SJCRH30 (cell line): Measurements from ENCODE around the gene TJAP1. TPM values are rescaled to one million over a fixed set of nuclear protein-coding genes. Genes with fewer than 3 reads are reported as not detected.

ENCODE experiments used
- DNase-seq, 2 experiments: peaks; one replicate each; pipeline ENCODE4 v3.0.0-alpha.2; 2015 to 2020
- H3K27ac ChIP-seq: fragments of 250-450 bp; sonication (Bioruptor Pico); 2 replicates; pipeline ENCODE4 v1.5.1; 2020; ENCODE audit warnings: mild to moderate bottlenecking, moderate library complexity
- H3K27me3 ChIP-seq: fragments of 250-450 bp; sonication (Bioruptor Pico); 2 replicates; pipeline ENCODE4 v1.5.1; 2020; ENCODE audit warnings: mild to moderate bottlenecking, moderate library complexity
- H3K36me3 ChIP-seq: fragments of 250-450 bp; sonication (Bioruptor Pico); 2 replicates; pipeline ENCODE4 v1.5.1; 2020; ENCODE audit warnings: mild to moderate bottlenecking, moderate library complexity
- H3K4me1 ChIP-seq: fragments of 250-450 bp; sonication (Bioruptor Pico); 2 replicates; pipeline ENCODE4 v1.5.1; 2020; ENCODE audit warnings: mild to moderate bottlenecking, moderate library complexity
- H3K4me3 ChIP-seq: fragments of 250-450 bp; sonication (Bioruptor Pico); 2 replicates; pipeline ENCODE4 v1.5.1; 2020; ENCODE audit warnings: mild to moderate bottlenecking, moderate library complexity
- H3K9me3 ChIP-seq: fragments of 250-450 bp; sonication (Bioruptor Pico); replicated peaks from 2 replicates; pipeline ENCODE4 v1.5.1; 2020; ENCODE audit warnings: mild to moderate bottlenecking, moderate library complexity
- total RNA-seq: library from RNA; depleted of rRNA; stranded (reverse); fragments of >200 nt; shearing (Covaris generic); gene quantifications from 2 replicates; pipeline ENCODE4 v1.2.3, GENCODE V29; 2014

TJAP1 gene
- total RNA-seq, 1 experiment from 2014 or later, result 38.8 TPM

GRCh38 chr6:43481591-43482236 is 4.3 kb downstream of the TJAP1 start:
- Histone ChIP-seq H3K36me3 (no peaks in the 10 kb centered on the region; the same call in 1 of the 2 replicates), H3K4me1 (peaks cover 10% of the 10 kb centered on the region; the same call in 1 of the 2 replicates), H3K27ac (no peak overlapping the region), H3K4me3 (no peak overlapping the region), H3K27me3 (no peaks in the 10 kb centered on the region), H3K9me3 (no peaks in the 10 kb centered on the region)
- DNase-seq, result no peak

GRCh38 chr6:43488667-43489276 is 11.4 kb downstream of the TJAP1 start:
- Histone ChIP-seq H3K27ac (peak overlapping the region; percentile 89), H3K4me3 (no peak overlapping the region), H3K4me1 (peaks cover 36% of the 10 kb centered on the region), H3K36me3 (no peaks in the 10 kb centered on the region), H3K9me3 (no peaks in the 10 kb centered on the region), H3K27me3 (no peaks in the 10 kb centered on the region)
- DNase-seq, result no peak

- H3K27ac ChIP-seq, result peak overlapping the region; percentile 89
- peak; percentile 93 to 95 for DNase-seq
- no peaks in the 10 kb centered on the region for H3K9me3 ChIP-seq
- peaks cover 41% of the 10 kb centered on the region for H3K4me1 ChIP-seq
- no peaks in the 10 kb centered on the region for H3K27me3 ChIP-seq
- H3K36me3 ChIP-seq, result no peaks in the 10 kb centered on the region
- H3K4me3 ChIP-seq, result no peak overlapping the region
Observed at GRCh38 chr6:43489277-43490072, 12.1 kb downstream of the TJAP1 start.

GRCh38 chr6:43490523-43490939 is 13.2 kb downstream of the TJAP1 start:
- Histone ChIP-seq H3K27ac (no peak overlapping the region; the same call in 1 of the 2 replicates), H3K27me3 (no peaks in the 10 kb centered on the region), H3K4me1 (peaks cover 41% of the 10 kb centered on the region), H3K9me3 (no peaks in the 10 kb centered on the region), H3K36me3 (no peaks in the 10 kb centered on the region), H3K4me3 (no peak overlapping the region)
- DNase-seq, result no peak

GRCh38 chr6:43491750-43492661 is 14.6 kb downstream of the TJAP1 start:
- H3K27me3 ChIP-seq, result no peaks in the 10 kb centered on the region
- peak; percentile 89 to 92 for DNase-seq
- H3K4me1 ChIP-seq, result peaks cover 46% of the 10 kb centered on the region
- H3K9me3 ChIP-seq, result no peaks in the 10 kb centered on the region
- peak overlapping the region; percentile 15 for H3K4me3 ChIP-seq
- H3K27ac ChIP-seq, result peak overlapping the region; percentile 62
- no peaks in the 10 kb centered on the region for H3K36me3 ChIP-seq

- DNase-seq, result peak; percentile 73 to 80
- Histone ChIP-seq H3K27ac (peak overlapping the region; percentile 62), H3K36me3 (no peaks in the 10 kb centered on the region), H3K4me1 (peaks cover 52% of the 10 kb centered on the region), H3K27me3 (no peaks in the 10 kb centered on the region), H3K9me3 (no peaks in the 10 kb centered on the region), H3K4me3 (peak overlapping the region; percentile 15)
Observed at GRCh38 chr6:43492673-43493072, 15.3 kb downstream of the TJAP1 start.

- Histone ChIP-seq H3K27me3 (no peaks in the 10 kb centered on the region), H3K36me3 (no peaks in the 10 kb centered on the region; the same call in 1 of the 2 replicates), H3K4me3 (no peak overlapping the region), H3K27ac (peak overlapping the region; percentile 62), H3K9me3 (no peaks in the 10 kb centered on the region), H3K4me1 (peaks cover 50% of the 10 kb centered on the region)
- DNase-seq, result no peak
Observed at GRCh38 chr6:43493230-43493629, 15.9 kb downstream of the TJAP1 start.

GRCh38 chr6:43493833-43494232 is 16.5 kb downstream of the TJAP1 start:
- no peaks in the 10 kb centered on the region for H3K27me3 ChIP-seq
- no peak overlapping the region for H3K27ac ChIP-seq
- no peaks in the 10 kb centered on the region for H3K9me3 ChIP-seq
- peaks cover 44% of the 10 kb centered on the region for H3K4me1 ChIP-seq
- H3K36me3 ChIP-seq, result peaks cover 4% of the 10 kb centered on the region
- peak in 1 of 2 experiments; percentile 62 for DNase-seq
- H3K4me3 ChIP-seq, result no peak overlapping the region

- no peak overlapping the region for H3K4me3 ChIP-seq
- peaks cover 6% of the 10 kb centered on the region for H3K36me3 ChIP-seq
- H3K27me3 ChIP-seq, result no peaks in the 10 kb centered on the region
- no peaks in the 10 kb centered on the region for H3K9me3 ChIP-seq
- H3K27ac ChIP-seq, result no peak overlapping the region
- no peak for DNase-seq
- H3K4me1 ChIP-seq, result peaks cover 41% of the 10 kb centered on the region
Observed at GRCh38 chr6:43494321-43494720, 17.0 kb downstream of the TJAP1 start.

GRCh38 chr6:43494766-43495165 is 17.4 kb downstream of the TJAP1 start:
- Histone ChIP-seq H3K36me3 (peaks cover 9% of the 10 kb centered on the region), H3K4me1 (peaks cover 41% of the 10 kb centered on the region), H3K4me3 (no peak overlapping the region), H3K27me3 (no peaks in the 10 kb centered on the region), H3K9me3 (no peaks in the 10 kb centered on the region), H3K27ac (no peak overlapping the region)
- no peak for DNase-seq

- no peak overlapping the region for H3K4me3 ChIP-seq
- H3K27me3 ChIP-seq, result no peaks in the 10 kb centered on the region
- no peak overlapping the region for H3K27ac ChIP-seq
- no peak for DNase-seq
- peaks cover 41% of the 10 kb centered on the region for H3K4me1 ChIP-seq
- no peaks in the 10 kb centered on the region for H3K9me3 ChIP-seq
- H3K36me3 ChIP-seq, result peaks cover 10% of the 10 kb centered on the region
Observed at GRCh38 chr6:43495409-43495941, 18.1 kb downstream of the TJAP1 start.

- Histone ChIP-seq H3K36me3 (peaks cover 17% of the 10 kb centered on the region), H3K9me3 (no peaks in the 10 kb centered on the region), H3K27ac (no peak overlapping the region), H3K4me1 (peaks cover 38% of the 10 kb centered on the region), H3K27me3 (no peaks in the 10 kb centered on the region), H3K4me3 (no peak overlapping the region)
- DNase-seq, result peak in 1 of 2 experiments; percentile 53
Observed at GRCh38 chr6:43496370-43497128, 19.2 kb downstream of the TJAP1 start.

GRCh38 chr6:43497129-43497396 is 19.7 kb downstream of the TJAP1 start:
- no peak for DNase-seq
- no peaks in the 10 kb centered on the region for H3K9me3 ChIP-seq
- H3K27ac ChIP-seq, result no peak overlapping the region
- H3K4me3 ChIP-seq, result no peak overlapping the region
- H3K4me1 ChIP-seq, result peaks cover 33% of the 10 kb centered on the region
- peaks cover 17% of the 10 kb centered on the region for H3K36me3 ChIP-seq
- H3K27me3 ChIP-seq, result no peaks in the 10 kb centered on the region

- Histone ChIP-seq H3K4me3 (no peak overlapping the region), H3K27ac (no peak overlapping the region), H3K9me3 (no peaks in the 10 kb centered on the region), H3K36me3 (peaks cover 22% of the 10 kb centered on the region), H3K27me3 (no peaks in the 10 kb centered on the region), H3K4me1 (peaks cover 28% of the 10 kb centered on the region)
- DNase-seq, result peak in 1 of 2 experiments; percentile 27
Observed at GRCh38 chr6:43497689-43498088, 20.3 kb downstream of the TJAP1 start.
